Measurements from ENCODE around the gene GHRHR. TPM values are rescaled to one million over a fixed set of nuclear protein-coding genes. Genes with fewer than 3 reads are reported as not detected.

Gene GHRHR
- total and polyA plus RNA-seq, 10 of the 15 experiments (the other 5 are each of a cell fraction or from before 2014, with no cell fraction given) = not detected

GRCh38 chr7:30965372-30965771, 1.6 kb downstream of the GHRHR start:
- POLR2A ChIA-PET = no interaction called here
- RAD21 ChIA-PET (ENCODE audit: unreplicated experiment) = no interaction called here
- CTCF ChIA-PET = interaction anchor here (2.3 kb wide), 1 partner anchor 9 kb away, joined by 12 read pairs; no protein-coding TSS in a partner anchor
- Histone ChIP-seq H3K4me2 (ENCODE audit: control insufficient read depth, insufficient read depth) (no peak overlapping the region), H3K27me3 (replicated peaks in 1 of 2; ENCODE audit: control insufficient read depth in 2 of 2, insufficient read depth in 2 of 2, low read length in 1 of 2) (no peaks in the 10 kb centered on the region), H3K9me3 (replicated peaks; ENCODE audit: control insufficient read depth, insufficient read depth, low read length) (no peaks in the 10 kb centered on the region), H3K4me3 (no peak overlapping the region), H3K9ac (ENCODE audit: control insufficient read depth, insufficient read depth, low read length) (no peak overlapping the region), H3K79me2 (ENCODE audit: control insufficient read depth, insufficient read depth, low read length) (no peaks in the 10 kb centered on the region), H3K27ac (ENCODE audit: control insufficient read depth, insufficient read depth) (no peak overlapping the region), H3K4me1 (ENCODE audit: control insufficient read depth, insufficient read depth, low read length) (no peaks in the 10 kb centered on the region), H3K36me3 (ENCODE audit: control insufficient read depth in 2 of 2, insufficient read depth in 2 of 2, low read length in 1 of 2) (no peaks in the 10 kb centered on the region), H2AFZ (ENCODE audit: control insufficient read depth, low read depth, low read length) (no peak overlapping the region), H4K20me1 (ENCODE audit: control insufficient read depth, insufficient read depth) (no peaks in the 10 kb centered on the region)
- WGBS (ENCODE audit: insufficient coverage, insufficient replicate concordance, low lambda C conversion rate, missing lambda C conversion rate) = 0% methylated on average over 4 of the region's 4 CpGs
- intact Hi-C loops (cut with micrococcal nuclease; ENCODE audit: unreplicated experiment) (no loop called here), in situ Hi-C loops (cut with MboI) (no loop called here)
- no peak for TF ChIP-seq SIX5 (IDR thresholded peaks at IDR 0.05; ENCODE audit: low read depth, low read length, severe bottlenecking)
- no peak for TF ChIP-seq NFXL1 (IDR thresholded peaks at IDR 0.05; ENCODE audit: borderline replicate concordance)
- TF ChIP-seq FOS (IDR thresholded peaks at IDR 0.05; ENCODE audit: borderline replicate concordance, extremely low read depth, insufficient read length) = no peak
- no peak for TF ChIP-seq IRF4 (IDR thresholded peaks at IDR 0.05; ENCODE audit: low read depth, low read length)
- TF ChIP-seq PAX8 (IDR thresholded peaks at IDR 0.05) = no peak
- no peak for TF ChIP-seq SUZ12 (IDR thresholded peaks at IDR 0.05; ENCODE audit: unreplicated experiment)
- TF ChIP-seq BCL3 (IDR thresholded peaks at IDR 0.05; ENCODE audit: borderline replicate concordance, insufficient read depth, low read depth, low read length, poor library complexity, severe bottlenecking) = no peak
- TF ChIP-seq LARP7 (IDR thresholded peaks at IDR 0.05) = no peak
- TF ChIP-seq MAX (IDR thresholded peaks at IDR 0.05; ENCODE audit: low read depth, low read length) = no peak
- no TSS peak for BruUV-seq (replicated peaks)
- SMC1A ChIA-PET (ENCODE audit: uncharacterized antibody, unreplicated experiment) = no interaction called here
- FAIRE-seq (no peak), DNase-seq (ENCODE audit: low read depth, low spot score) (no peak), ATAC-seq (no peak)

All from GM12878 (cell line).